ENCODE measurements around the gene ALDH4A1. TPM values are rescaled to one million over a fixed set of nuclear protein-coding genes. Genes with fewer than 3 reads are reported as not detected.
"Not testable (repeated sequence)": the region's sequence is repeated elsewhere in the genome, so short reads cannot be mapped to it uniquely, and the experiment has no call there.

The ALDH4A1 gene
- total RNA-seq, 2 experiments from 2014 or later: 4.4 to 5.8 TPM

- Mint-ChIP-seq H3K4me1 (no peaks in the 10 kb centered on the region), H3K27me3 (no peaks in the 10 kb centered on the region), H3K36me3 (ENCODE audit: low read depth) (no peaks in the 10 kb centered on the region), H3K9me3 (ENCODE audit: low read depth) (no peaks in the 10 kb centered on the region), H3K27ac (no peak overlapping the region), H3K4me3 (no peak overlapping the region)
- CTCF ChIA-PET: interaction anchor here (0.6 to 2.5 kb wide), 15 partner anchors 9 to 555 kb away, joined by 3 to 16 read pairs (median 3); no protein-coding TSS in a partner anchor
- POLR2A ChIA-PET: interaction anchor here (0.7 kb wide), 1 partner anchor 563 kb away, joined by 3 read pairs; no protein-coding TSS in a partner anchor
- ATAC-seq: peak; percentile 81
- peak; percentile 88 for DNase-seq
- intact Hi-C loops (cut with DNase I, micrococcal nuclease): loop anchor here (1.0 to 5.0 kb wide), 2 partner anchors 278 kb away; no protein-coding TSS in a partner anchor
Measured at GRCh38 chr1:18875107-18875795, 27.1 kb downstream of the ALDH4A1 start.

- ChIA-PET POLR2A (no interaction called here), CTCF (interaction anchor here (0.6 to 2.5 kb wide), 7 partner anchors 9 to 277 kb away, joined by 3 to 16 read pairs (median 4); no protein-coding TSS in a partner anchor)
- Mint-ChIP-seq H3K27ac (no peak overlapping the region), H3K4me3 (no peak overlapping the region), H3K9me3 (ENCODE audit: low read depth) (no peaks in the 10 kb centered on the region), H3K4me1 (no peaks in the 10 kb centered on the region), H3K27me3 (no peaks in the 10 kb centered on the region), H3K36me3 (ENCODE audit: low read depth) (no peaks in the 10 kb centered on the region)
- no peak for ATAC-seq
- no peak for DNase-seq
- intact Hi-C loops (cut with DNase I, micrococcal nuclease): no loop called here
Measured at GRCh38 chr1:18874600-18874999, 27.8 kb downstream of the ALDH4A1 start.

GRCh38 chr1:18874036-18874435 is 28.3 kb downstream of the ALDH4A1 start:
- intact Hi-C loops (cut with DNase I, micrococcal nuclease): no loop called here
- no peaks in the 10 kb centered on the region for H3K36me3 Mint-ChIP-seq (ENCODE audit: low read depth)
- no peak overlapping the region for H3K27ac Mint-ChIP-seq
- ChIA-PET POLR2A (no interaction called here), CTCF (interaction anchor here (0.5 to 2.5 kb wide), 8 partner anchors 10 to 1467 kb away, joined by 3 to 16 read pairs (median 3); no protein-coding TSS in a partner anchor)
- no peak overlapping the region for H3K4me3 Mint-ChIP-seq
- no peaks in the 10 kb centered on the region for H3K4me1 Mint-ChIP-seq
- DNase-seq (no peak), ATAC-seq (no peak)
- no peaks in the 10 kb centered on the region for H3K9me3 Mint-ChIP-seq (ENCODE audit: low read depth)
- no peaks in the 10 kb centered on the region for H3K27me3 Mint-ChIP-seq

- no peaks in the 10 kb centered on the region for H3K4me1 Mint-ChIP-seq
- H3K9me3 Mint-ChIP-seq (ENCODE audit: low read depth): no peaks in the 10 kb centered on the region
- H3K27ac Mint-ChIP-seq: no peak overlapping the region
- ChIA-PET POLR2A (no interaction called here), CTCF (interaction anchor here (0.6 kb wide), 1 partner anchor 561 kb away, joined by 3 read pairs; no protein-coding TSS in a partner anchor)
- H3K27me3 Mint-ChIP-seq: no peaks in the 10 kb centered on the region
- intact Hi-C loops (cut with DNase I, micrococcal nuclease): no loop called here
- no peak overlapping the region for H3K4me3 Mint-ChIP-seq
- DNase-seq (no peak), ATAC-seq (no peak)
- no peaks in the 10 kb centered on the region for H3K36me3 Mint-ChIP-seq (ENCODE audit: low read depth)
Measured at GRCh38 chr1:18872071-18872611, 30.2 kb downstream of the ALDH4A1 start.

GRCh38 chr1:18871401-18872070 is 30.8 kb downstream of the ALDH4A1 start:
- DNase-seq (no peak), ATAC-seq (no peak)
- POLR2A ChIA-PET: no interaction called here
- Mint-ChIP-seq H3K36me3 (ENCODE audit: low read depth) (no peaks in the 10 kb centered on the region), H3K27me3 (peaks cover 4% of the 10 kb centered on the region), H3K4me3 (no peak overlapping the region), H3K9me3 (ENCODE audit: low read depth) (no peaks in the 10 kb centered on the region), H3K27ac (no peak overlapping the region), H3K4me1 (no peaks in the 10 kb centered on the region)
- CTCF ChIA-PET: no interaction called here
- intact Hi-C loops (cut with DNase I, micrococcal nuclease): no loop called here

GRCh38 chr1:18870957-18871356 is 31.4 kb downstream of the ALDH4A1 start:
- ChIA-PET CTCF (interaction anchor here (0.7 kb wide), 1 partner anchor 66 kb away, joined by 4 read pairs; no protein-coding TSS in a partner anchor), POLR2A (no interaction called here)
- H3K27me3 Mint-ChIP-seq: peaks cover 5% of the 10 kb centered on the region
- H3K4me3 Mint-ChIP-seq: no peak overlapping the region
- H3K4me1 Mint-ChIP-seq: no peaks in the 10 kb centered on the region
- DNase-seq (no peak), ATAC-seq (no peak)
- no peak overlapping the region for H3K27ac Mint-ChIP-seq
- H3K36me3 Mint-ChIP-seq (ENCODE audit: low read depth): no peaks in the 10 kb centered on the region
- intact Hi-C loops (cut with DNase I, micrococcal nuclease): no loop called here
- no peaks in the 10 kb centered on the region for H3K9me3 Mint-ChIP-seq (ENCODE audit: low read depth)

- DNase-seq; H3K4me1 Mint-ChIP-seq; intact Hi-C loops (cut with DNase I, micrococcal nuclease); POLR2A ChIA-PET; H3K9me3 Mint-ChIP-seq (ENCODE audit: low read depth); H3K36me3 Mint-ChIP-seq (ENCODE audit: low read depth); ATAC-seq; H3K27me3 Mint-ChIP-seq; H3K4me3 Mint-ChIP-seq; H3K27ac Mint-ChIP-seq: not testable (repeated sequence)
- CTCF ChIA-PET: interaction anchor here (0.7 kb wide), 1 partner anchor 66 kb away, joined by 4 read pairs; no protein-coding TSS in a partner anchor
Measured at GRCh38 chr1:18870595-18870865, 31.8 kb downstream of the ALDH4A1 start.

GRCh38 chr1:18869847-18870594 is 32.3 kb downstream of the ALDH4A1 start:
- intact Hi-C loops (cut with DNase I, micrococcal nuclease): no loop called here
- no peak for ATAC-seq
- H3K4me3 Mint-ChIP-seq: no peak overlapping the region
- POLR2A ChIA-PET: no interaction called here
- no peaks in the 10 kb centered on the region for H3K4me1 Mint-ChIP-seq
- H3K27me3 Mint-ChIP-seq: peaks cover 5% of the 10 kb centered on the region
- CTCF ChIA-PET: interaction anchor here (0.5 to 0.7 kb wide), 4 partner anchors 14 to 1393 kb away, joined by 3 to 4 read pairs (median 4); no protein-coding TSS in a partner anchor
- DNase-seq: no peak
- no peak overlapping the region for H3K27ac Mint-ChIP-seq
- H3K9me3 Mint-ChIP-seq (ENCODE audit: low read depth): no peaks in the 10 kb centered on the region
- no peaks in the 10 kb centered on the region for H3K36me3 Mint-ChIP-seq (ENCODE audit: low read depth)

GRCh38 chr1:18868801-18869424 is 33.4 kb downstream of the ALDH4A1 start:
- ChIA-PET CTCF (no interaction called here), POLR2A (no interaction called here)
- intact Hi-C loops (cut with DNase I, micrococcal nuclease): no loop called here
- no peaks in the 10 kb centered on the region for H3K4me1 Mint-ChIP-seq
- no peaks in the 10 kb centered on the region for H3K36me3 Mint-ChIP-seq (ENCODE audit: low read depth)
- no peaks in the 10 kb centered on the region for H3K9me3 Mint-ChIP-seq (ENCODE audit: low read depth)
- no peak for DNase-seq
- ATAC-seq: no peak
- no peak overlapping the region for H3K27ac Mint-ChIP-seq
- H3K27me3 Mint-ChIP-seq: peaks cover 5% of the 10 kb centered on the region
- no peak overlapping the region for H3K4me3 Mint-ChIP-seq

GRCh38 chr1:18868354-18868753 is 34.0 kb downstream of the ALDH4A1 start:
- POLR2A ChIA-PET: no interaction called here
- no peak for DNase-seq
- no peak overlapping the region for H3K27ac Mint-ChIP-seq
- CTCF ChIA-PET: no interaction called here
- H3K27me3 Mint-ChIP-seq: peaks cover 5% of the 10 kb centered on the region
- intact Hi-C loops (cut with DNase I, micrococcal nuclease): no loop called here
- H3K4me1 Mint-ChIP-seq: no peaks in the 10 kb centered on the region
- no peak overlapping the region for H3K4me3 Mint-ChIP-seq
- H3K36me3 Mint-ChIP-seq (ENCODE audit: low read depth): no peaks in the 10 kb centered on the region
- no peak for ATAC-seq
- no peaks in the 10 kb centered on the region for H3K9me3 Mint-ChIP-seq (ENCODE audit: low read depth)

- H3K4me1 Mint-ChIP-seq: no peaks in the 10 kb centered on the region
- H3K27ac Mint-ChIP-seq: no peak overlapping the region
- H3K9me3 Mint-ChIP-seq (ENCODE audit: low read depth): no peaks in the 10 kb centered on the region
- intact Hi-C loops (cut with DNase I, micrococcal nuclease): no loop called here
- ATAC-seq (no peak), DNase-seq (no peak)
- no peak overlapping the region for H3K4me3 Mint-ChIP-seq
- no peaks in the 10 kb centered on the region for H3K36me3 Mint-ChIP-seq (ENCODE audit: low read depth)
- ChIA-PET POLR2A (no interaction called here), CTCF (interaction anchor here (1.2 kb wide), 1 partner anchor 270 kb away, joined by 3 read pairs; no protein-coding TSS in a partner anchor)
- H3K27me3 Mint-ChIP-seq: peaks cover 5% of the 10 kb centered on the region
Measured at GRCh38 chr1:18866846-18867245, 35.5 kb downstream of the ALDH4A1 start.
